Naive thymus-derived CD4-positive, alpha-beta T cell (primary cell): ENCODE data around the gene ZNF793. TPM values are rescaled to one million over a fixed set of nuclear protein-coding genes. Genes with fewer than 3 reads are reported as not detected.

Experiments
- ATAC-seq: fragments of 150-1000 bp; cut with Tn5 transposase; 2 replicates; pipeline ENCODE4 v1.10.0; 2021; ENCODE audit warnings: mild to moderate bottlenecking, moderate library complexity
- CTCF ChIA-PET: fragments of 350-600 bp; sonication (Branson Sonifier 250); formaldehyde crosslinking; loops from one replicate; lab custom pipeline; 2021; ENCODE audit warnings: antibody characterized with exemption; lab: Charles Lee
- POLR2A ChIA-PET: fragments of 350-600 bp; sonication (Branson Sonifier 250); formaldehyde crosslinking; loops from one replicate; lab custom pipeline; 2021; ENCODE audit warnings: antibody characterized with exemption, inconsistent platforms; lab: Charles Lee
- DNase-seq, 9 donors: peaks; one replicate each; pipeline versions ENCODE4 v3.0.0 to v3.0.0-alpha.2; 2020 to 2022; ENCODE audit warnings: mixed read lengths in 1 of 9
- H3K27ac ChIP-seq: one replicate; pipeline ENCODE4 v1.7.0; 2013; ENCODE audit warnings: mild to moderate bottlenecking, low read depth, low read length, moderate library complexity
- H3K27me3 ChIP-seq, 2 donors: one replicate each; pipeline ENCODE4 v1.7.0; 2013; ENCODE audit warnings: low read length in 2 of 2, mild to moderate bottlenecking in 2 of 2, moderate library complexity in 2 of 2; ENCODE audit not compliant: control insufficient read depth in 2 of 2, insufficient read depth in 2 of 2
- H3K36me3 ChIP-seq, 3 experiments: 1 replicate in 2 of 3; 2 replicates in 1 of 3; pipeline ENCODE4 v1.7.0; 2013; ENCODE audit warnings: low read length in 3 of 3, mild to moderate bottlenecking in 3 of 3, moderate library complexity in 1 of 3; ENCODE audit not compliant: insufficient read depth in 3 of 3, control insufficient read depth in 2 of 3
- H3K4me1 ChIP-seq, 2 donors: one replicate each; pipeline ENCODE4 v1.7.0; 2013; ENCODE audit warnings: low read length in 2 of 2, mild to moderate bottlenecking in 2 of 2, moderate library complexity in 1 of 2; ENCODE audit not compliant: control insufficient read depth in 2 of 2, insufficient read depth in 2 of 2
- H3K4me3 ChIP-seq: 2 replicates; pipeline ENCODE4 v1.7.0; 2013; ENCODE audit warnings: mild to moderate bottlenecking, low read length
- H3K9me3 ChIP-seq, 3 experiments: 1 replicate in 2 of 3; 2 replicates in 1 of 3; pipeline ENCODE4 v1.7.0; 2013; ENCODE audit warnings: low read length in 3 of 3; ENCODE audit not compliant: control insufficient read depth in 2 of 3
- H3K27ac Mint-ChIP-seq, 9 donors: one replicate each; pipeline ENCODE4 v1.8.0; 2020 to 2022; ENCODE audit warnings: mixed read lengths in 9 of 9, mild to moderate bottlenecking in 8 of 9, moderate library complexity in 5 of 9, inconsistent platforms in 2 of 9
- H3K27me3 Mint-ChIP-seq, 5 donors: one replicate each; pipeline ENCODE4 v1.8.0; 2021 to 2022; ENCODE audit warnings: mixed read lengths in 5 of 5, mild to moderate bottlenecking in 1 of 5
- H3K36me3 Mint-ChIP-seq, 5 donors: one replicate each; pipeline ENCODE4 v1.8.0; 2020 to 2022; ENCODE audit warnings: mixed read lengths in 5 of 5, mild to moderate bottlenecking in 3 of 5, inconsistent platforms in 1 of 5
- H3K4me1 Mint-ChIP-seq, 7 donors: one replicate each; pipeline ENCODE4 v1.8.0; 2020 to 2022; ENCODE audit warnings: mixed read lengths in 7 of 7, mild to moderate bottlenecking in 3 of 7, inconsistent platforms in 1 of 7
- H3K4me3 Mint-ChIP-seq, 10 donors: one replicate each; pipeline ENCODE4 v1.8.0; 2020 to 2022; ENCODE audit warnings: mild to moderate bottlenecking in 10 of 10, mixed read lengths in 10 of 10, moderate library complexity in 6 of 10, inconsistent platforms in 2 of 10
- H3K9me3 Mint-ChIP-seq, 11 donors: one replicate each; pipeline ENCODE4 v1.8.0; 2020 to 2022; ENCODE audit warnings: mixed read lengths in 11 of 11, mild to moderate bottlenecking in 4 of 11, inconsistent platforms in 1 of 11, moderate library complexity in 1 of 11
- intact Hi-C, 2 donors: fragments of 100-400 bp; cut with micrococcal nuclease; formaldehyde crosslinking; loops; one replicate each; pipeline ENCODE4 v1.15.1; 2023
- polyA plus RNA-seq, 2 donors: library from polyadenylated mRNA; unstranded; fragments of 300-500 nt; fragmentation: Illumina TruSeq; gene quantifications; one replicate each; pipeline ENCODE4 v1.2.3, GENCODE V29; 2021
- total RNA-seq, 6 experiments: library from RNA in 5 of 6; stranded (reverse) in 5 of 6; gene quantifications; 1 replicate in 5 of 6; 2 replicates in 1 of 6; pipeline ENCODE4 v1.2.3 and lab custom pipeline; 2021 to 2026

ZNF793 gene
- total and polyA plus RNA-seq, 7 experiments from 2014 or later = 1.1 to 11.7 (median 4.0) TPM

DNA sequence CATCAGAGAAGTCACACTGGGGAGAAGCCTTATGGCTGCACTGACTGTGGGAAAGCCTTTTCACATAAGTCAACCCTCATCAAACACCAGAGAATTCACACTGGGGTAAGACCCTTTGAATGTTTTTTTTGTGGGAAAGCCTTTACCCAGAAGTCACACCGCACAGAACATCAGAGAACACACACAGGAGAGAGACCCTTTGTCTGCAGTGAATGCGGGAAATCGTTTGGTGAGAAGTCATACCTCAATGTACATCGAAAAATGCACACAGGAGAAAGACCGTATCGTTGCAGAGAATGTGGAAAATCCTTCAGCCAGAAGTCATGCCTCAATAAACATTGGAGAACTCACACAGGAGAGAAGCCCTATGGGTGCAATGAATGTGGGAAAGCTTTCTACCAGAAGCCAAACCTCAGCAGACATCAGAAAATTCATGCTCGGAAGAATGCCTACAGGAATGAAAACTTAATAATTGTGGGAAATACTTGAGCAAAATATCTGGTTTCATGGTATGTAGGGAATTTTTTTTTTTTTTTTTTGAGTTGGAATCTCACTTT is 30.7 kb downstream of the ZNF793 start:
- H3K27ac ChIP-seq = no peak overlapping the region
- H3K9me3 ChIP-seq = peaks cover 17 to 84% (median 30%) of the 10 kb centered on the region in 3 experiments

GRCh38 chr19:37551129-37551993 is 44.6 kb downstream of the ZNF793 start:
- ATAC-seq (peak; percentile 70), DNase-seq (peak in 6 of 9 donors; percentile 13 to 59 (median 38))
- POLR2A ChIA-PET = interaction anchor here (0.7 kb wide), 1 partner anchor 46 kb away, joined by 3 read pairs; no protein-coding TSS in a partner anchor
- Histone ChIP-seq H3K27me3 (no peaks in the 10 kb centered on the region), H3K4me1 (no peaks in the 10 kb centered on the region), H3K9me3 (peaks cover 5 to 86% (median 23%) of the 10 kb centered on the region in 3 experiments), H3K36me3 (no peaks in the 10 kb centered on the region), H3K4me3 (peak overlapping the region; percentile 39), H3K27ac (peak overlapping the region; percentile 49)
- Mint-ChIP-seq H3K27ac (peak overlapping the region in 6 of 9 donors; percentile 58 to 93 (median 80)), H3K36me3 (peaks cover 5 to 34% (median 18%) of the 10 kb centered on the region in 5 donors), H3K9me3 (peaks cover 0 to 91% (median 72%) of the 10 kb centered on the region in 11 donors), H3K27me3 (no peaks in the 10 kb centered on the region), H3K4me1 (peaks cover 0 to 4% (median 2%) of the 10 kb centered on the region in 7 donors), H3K4me3 (peak overlapping the region; percentile 36 to 90 (median 82))
- CTCF ChIA-PET = interaction anchor here (0.7 kb wide), 1 partner anchor 233 kb away, joined by 4 read pairs; no protein-coding TSS in a partner anchor
- intact Hi-C loops = no loop called here

More for the DNA sequence above, 30.7 kb downstream of the ZNF793 start:
- H3K36me3 Mint-ChIP-seq = peaks cover 19 to 56% (median 47%) of the 10 kb centered on the region in 5 donors
- POLR2A ChIA-PET = no interaction called here
- Histone ChIP-seq H3K36me3 (peaks cover 0 to 50% (median 19%) of the 10 kb centered on the region in 3 experiments), H3K27me3 (no peaks in the 10 kb centered on the region), H3K4me3 (no peak overlapping the region), H3K4me1 (no peaks in the 10 kb centered on the region)
- H3K4me3 Mint-ChIP-seq = peak overlapping the region in 1 of 10 donors; percentile 36
- CTCF ChIA-PET = no interaction called here
- DNase-seq = no peak
- H3K4me1 Mint-ChIP-seq = no peaks in the 10 kb centered on the region
- intact Hi-C loops = no loop called here
- peaks cover 12 to 89% (median 63%) of the 10 kb centered on the region in 11 donors for H3K9me3 Mint-ChIP-seq
- no peak for ATAC-seq
- H3K27ac Mint-ChIP-seq = no peak overlapping the region
- no peaks in the 10 kb centered on the region for H3K27me3 Mint-ChIP-seq

DNA sequence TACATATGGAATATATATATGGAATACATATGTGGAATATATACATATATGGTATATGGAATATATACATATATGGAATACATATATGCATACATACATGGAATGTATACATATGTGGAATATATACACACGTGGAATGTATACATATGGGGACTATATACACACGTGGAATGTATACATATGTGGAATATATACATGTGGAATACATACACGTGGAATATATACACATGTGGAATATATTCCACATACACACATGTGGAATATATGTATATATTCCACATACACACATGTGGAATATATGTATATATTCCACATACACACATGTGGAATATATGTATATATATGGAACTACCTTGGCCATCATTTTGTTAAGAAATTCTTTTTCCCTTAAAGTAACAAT is 56.8 kb downstream of the ZNF793 start:
- H3K9me3 Mint-ChIP-seq = peaks cover 7 to 89% (median 53%) of the 10 kb centered on the region in 11 donors
- H3K4me1 ChIP-seq = no peaks in the 10 kb centered on the region
- H3K27me3 ChIP-seq = no peaks in the 10 kb centered on the region
- no peak overlapping the region for H3K4me3 Mint-ChIP-seq
- DNase-seq = no peak
- ChIA-PET POLR2A (no interaction called here), CTCF (no interaction called here)
- no peaks in the 10 kb centered on the region for H3K27me3 Mint-ChIP-seq
- H3K4me3 ChIP-seq = no peak overlapping the region
- no peak overlapping the region for H3K27ac Mint-ChIP-seq
- H3K27ac ChIP-seq = no peak overlapping the region
- no peak for ATAC-seq
- H3K4me1 Mint-ChIP-seq = no peaks in the 10 kb centered on the region
- intact Hi-C loops = no loop called here
- peaks cover 0 to 45% (median 7%) of the 10 kb centered on the region in 3 experiments for H3K36me3 ChIP-seq
- peaks cover 22 to 68% (median 58%) of the 10 kb centered on the region in 5 donors for H3K36me3 Mint-ChIP-seq
- peaks cover 33 to 96% (median 46%) of the 10 kb centered on the region in 3 experiments for H3K9me3 ChIP-seq

GRCh38 chr19:37564624-37565369 is 58.1 kb downstream of the ZNF793 start:
- Histone ChIP-seq H3K27me3 (no peaks in the 10 kb centered on the region), H3K36me3 (peaks cover 0 to 55% (median 3%) of the 10 kb centered on the region in 3 experiments), H3K27ac (no peak overlapping the region), H3K4me3 (peak overlapping the region; percentile 20), H3K9me3 (peaks cover 33 to 93% (median 47%) of the 10 kb centered on the region in 3 experiments), H3K4me1 (no peaks in the 10 kb centered on the region)
- no peak for ATAC-seq
- no peak for DNase-seq
- Mint-ChIP-seq H3K27me3 (no peaks in the 10 kb centered on the region), H3K9me3 (peaks cover 11 to 89% (median 54%) of the 10 kb centered on the region in 11 donors), H3K4me3 (no peak overlapping the region), H3K4me1 (no peaks in the 10 kb centered on the region), H3K27ac (no peak overlapping the region), H3K36me3 (peaks cover 23 to 70% (median 66%) of the 10 kb centered on the region in 5 donors)
- POLR2A ChIA-PET = no interaction called here
- intact Hi-C loops = no loop called here
- CTCF ChIA-PET = no interaction called here

- Mint-ChIP-seq H3K9me3 (peaks cover 15 to 92% (median 57%) of the 10 kb centered on the region in 11 donors), H3K4me1 (no peaks in the 10 kb centered on the region), H3K36me3 (peaks cover 25 to 75% (median 71%) of the 10 kb centered on the region in 5 donors), H3K4me3 (no peak overlapping the region), H3K27ac (no peak overlapping the region), H3K27me3 (no peaks in the 10 kb centered on the region)
- ATAC-seq = no peak
- peaks cover 0 to 59% (median 3%) of the 10 kb centered on the region in 3 experiments for H3K36me3 ChIP-seq
- H3K27ac ChIP-seq = no peak overlapping the region
- H3K4me3 ChIP-seq = no peak overlapping the region
- ChIA-PET CTCF (no interaction called here), POLR2A (no interaction called here)
- H3K4me1 ChIP-seq = no peaks in the 10 kb centered on the region
- intact Hi-C loops = no loop called here
- H3K27me3 ChIP-seq = no peaks in the 10 kb centered on the region
- DNase-seq = no peak
- H3K9me3 ChIP-seq = peaks cover 33 to 96% (median 51%) of the 10 kb centered on the region in 3 experiments
Observed at GRCh38 chr19:37565370-37565669, 58.6 kb downstream of the ZNF793 start.

DNA sequence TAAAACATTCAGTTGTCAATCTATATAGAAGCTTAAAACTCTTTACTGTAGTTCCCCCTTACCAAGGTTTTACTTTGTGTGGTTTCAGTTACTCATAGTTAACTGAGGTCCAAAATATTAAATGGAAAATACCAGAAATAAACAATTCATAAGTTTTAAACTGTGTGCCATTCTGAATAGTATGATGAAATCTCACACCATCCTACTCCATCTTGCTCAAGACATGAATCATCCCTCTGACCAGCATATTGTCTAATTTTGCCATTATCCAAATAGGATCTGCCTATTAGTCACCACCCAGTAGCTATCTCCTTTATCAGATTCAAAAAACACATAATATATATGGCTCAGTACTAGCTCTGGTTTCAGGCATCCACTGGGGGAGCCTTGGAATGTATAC is 65.5 kb downstream of the ZNF793 start:
- no peak overlapping the region for H3K27ac Mint-ChIP-seq
- H3K27me3 Mint-ChIP-seq = no peaks in the 10 kb centered on the region
- H3K36me3 Mint-ChIP-seq = peaks cover 9 to 60% (median 41%) of the 10 kb centered on the region in 5 donors
- intact Hi-C loops = no loop called here
- Histone ChIP-seq H3K4me1 (no peaks in the 10 kb centered on the region), H3K36me3 (peaks cover 0 to 50% (median 0%) of the 10 kb centered on the region in 3 experiments), H3K27ac (no peak overlapping the region), H3K27me3 (no peaks in the 10 kb centered on the region), H3K9me3 (peaks cover 15 to 70% (median 30%) of the 10 kb centered on the region in 3 experiments), H3K4me3 (no peak overlapping the region)
- no peak for DNase-seq
- no peaks in the 10 kb centered on the region for H3K4me1 Mint-ChIP-seq
- no peak for ATAC-seq
- peaks cover 0 to 69% (median 45%) of the 10 kb centered on the region in 11 donors for H3K9me3 Mint-ChIP-seq
- CTCF ChIA-PET = interaction anchor here (0.6 kb wide), 1 partner anchor 447 kb away, joined by 3 read pairs; no protein-coding TSS in a partner anchor
- no peak overlapping the region for H3K4me3 Mint-ChIP-seq
- POLR2A ChIA-PET = no interaction called here
